Esophagus muscularis mucosa (tissue), 3 donors: ENCODE results near the gene CNOT11.

Experiments
- POLR2A ChIP-seq: fragments of 450-650 bp; IDR thresholded peaks from one replicate; pipeline ENCODE4 v1.6.1; 2017; ENCODE audit warnings: antibody characterized with exemption, moderate library complexity, mild to moderate bottlenecking, low read depth
- POLR2AphosphoS5 ChIP-seq, 2 donors: sonication (generic); formaldehyde crosslinking; IDR thresholded peaks; one replicate each; pipeline ENCODE4 v1.6.1; 2017; ENCODE audit warnings: antibody characterized with exemption in 2 of 2
- TF ChIP-seq, protein P1 (sequence below), 3 experiments: fragments of 200-600 bp in 2 of 3; fragments of 450-650 bp in 1 of 3; sonication (generic) in 2 of 3; IDR thresholded peaks; one replicate each; pipeline ENCODE4 v1.5.1; 2017 to 2019; ENCODE audit warnings: antibody characterized with exemption in 3 of 3, mild to moderate bottlenecking in 2 of 3, moderate library complexity in 1 of 3

GRCh38 chr2:101295895-101296294 lies 43.2 kb downstream of the CNOT11 start:
- TF ChIP-seq, protein P1, sequence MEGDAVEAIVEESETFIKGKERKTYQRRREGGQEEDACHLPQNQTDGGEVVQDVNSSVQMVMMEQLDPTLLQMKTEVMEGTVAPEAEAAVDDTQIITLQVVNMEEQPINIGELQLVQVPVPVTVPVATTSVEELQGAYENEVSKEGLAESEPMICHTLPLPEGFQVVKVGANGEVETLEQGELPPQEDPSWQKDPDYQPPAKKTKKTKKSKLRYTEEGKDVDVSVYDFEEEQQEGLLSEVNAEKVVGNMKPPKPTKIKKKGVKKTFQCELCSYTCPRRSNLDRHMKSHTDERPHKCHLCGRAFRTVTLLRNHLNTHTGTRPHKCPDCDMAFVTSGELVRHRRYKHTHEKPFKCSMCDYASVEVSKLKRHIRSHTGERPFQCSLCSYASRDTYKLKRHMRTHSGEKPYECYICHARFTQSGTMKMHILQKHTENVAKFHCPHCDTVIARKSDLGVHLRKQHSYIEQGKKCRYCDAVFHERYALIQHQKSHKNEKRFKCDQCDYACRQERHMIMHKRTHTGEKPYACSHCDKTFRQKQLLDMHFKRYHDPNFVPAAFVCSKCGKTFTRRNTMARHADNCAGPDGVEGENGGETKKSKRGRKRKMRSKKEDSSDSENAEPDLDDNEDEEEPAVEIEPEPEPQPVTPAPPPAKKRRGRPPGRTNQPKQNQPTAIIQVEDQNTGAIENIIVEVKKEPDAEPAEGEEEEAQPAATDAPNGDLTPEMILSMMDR (IDR thresholded peaks at IDR 0.05), result no peak
- TF ChIP-seq POLR2AphosphoS5 (IDR thresholded peaks at IDR 0.05) (no peak), POLR2A (no peak)
